CD4-positive, alpha-beta T cell (primary cell): Measurements from ENCODE around the gene F10. TPM values are rescaled to one million over a fixed set of nuclear protein-coding genes. Genes with fewer than 3 reads are reported as not detected.

Experiments
- ATAC-seq: fragments of 200-7000 bp; cut with Tn5 transposase; one replicate; pipeline ENCODE4 v1.10.0; 2022; ENCODE audit warnings: mild to moderate bottlenecking; ENCODE audit not compliant: poor library complexity
- CTCF ChIA-PET: fragments of 350-600 bp; sonication (Branson Sonifier 250); formaldehyde crosslinking; loops from one replicate; lab custom pipeline; 2021; ENCODE audit warnings: antibody characterized with exemption, inconsistent platforms; lab: Charles Lee
- POLR2A ChIA-PET: fragments of 350-600 bp; sonication (Branson Sonifier 250); formaldehyde crosslinking; loops from one replicate; lab custom pipeline; 2021; ENCODE audit warnings: antibody characterized with exemption, inconsistent platforms; lab: Charles Lee
- DNase-seq, 14 experiments: peaks; one replicate each; pipeline ENCODE4 v3.0.0-alpha.2; 2013 to 2020; ENCODE audit warnings: mixed read lengths in 2 of 14
- H3K27ac ChIP-seq, 2 donors: one replicate each; pipeline versions ENCODE4 v1.5.1 to v1.7.0; 2013; ENCODE audit warnings: low read length in 2 of 2, low read depth in 1 of 2, mild to moderate bottlenecking in 1 of 2
- H3K27me3 ChIP-seq, 2 experiments: 1 replicate in 1 of 2; 2 replicates in 1 of 2; pipeline versions ENCODE4 v1.6.1 to v1.7.0; 2013; ENCODE audit warnings: low read length in 2 of 2, control low read depth in 1 of 2, mild to moderate bottlenecking in 1 of 2, moderate library complexity in 1 of 2; ENCODE audit not compliant: insufficient read depth in 2 of 2, control insufficient read depth in 1 of 2
- H3K36me3 ChIP-seq: one replicate; pipeline ENCODE4 v1.6.1; 2013; ENCODE audit warnings: low read length, control low read depth; ENCODE audit not compliant: insufficient read depth
- H3K4me1 ChIP-seq: one replicate; pipeline ENCODE4 v1.6.1; 2013; ENCODE audit warnings: low read length, control low read depth; ENCODE audit not compliant: insufficient read depth
- H3K4me3 ChIP-seq: one replicate; pipeline ENCODE4 v1.5.1; 2013; ENCODE audit warnings: mild to moderate bottlenecking, low read length, moderate library complexity
- H3K9me3 ChIP-seq, 2 experiments: 1 replicate in 1 of 2; 2 replicates in 1 of 2; pipeline versions ENCODE4 v1.6.1 to v1.7.0; 2013; ENCODE audit warnings: low read length in 2 of 2, mild to moderate bottlenecking in 2 of 2, control low read depth in 1 of 2, moderate library complexity in 1 of 2; ENCODE audit not compliant: control insufficient read depth in 1 of 2, insufficient read depth in 1 of 2
- H3K27ac Mint-ChIP-seq: one replicate; pipeline ENCODE4 v1.8.0; 2020; ENCODE audit warnings: mixed read lengths
- H3K27me3 Mint-ChIP-seq: one replicate; pipeline ENCODE4 v1.8.0; 2021; ENCODE audit warnings: mixed read lengths
- H3K36me3 Mint-ChIP-seq: one replicate; pipeline ENCODE4 v1.8.0; 2021; ENCODE audit warnings: low read depth, mixed read lengths
- H3K4me1 Mint-ChIP-seq: one replicate; pipeline ENCODE4 v1.8.0; 2021; ENCODE audit warnings: low read depth, mixed read lengths
- H3K4me3 Mint-ChIP-seq: one replicate; pipeline ENCODE4 v1.8.0; 2020; ENCODE audit warnings: mild to moderate bottlenecking, mixed read lengths
- H3K9me3 Mint-ChIP-seq: one replicate; pipeline ENCODE4 v1.8.0; 2020; ENCODE audit warnings: mixed read lengths
- CTCF ChIP-seq: fragments of 200-600 bp; IDR thresholded peaks from one replicate; pipeline ENCODE4 v1.8.0; 2022; ENCODE audit warnings: antibody characterized with exemption, mild to moderate bottlenecking
- intact Hi-C, 2 experiments: fragments of 100-400 bp; cut with DNase I in 1 of 2; cut with micrococcal nuclease in 1 of 2; formaldehyde crosslinking; loops; one replicate each; pipeline versions ENCODE4 v1.15.1 to v1.9.0; 2023 to 2025; cut with DNase I, micrococcal nuclease
- total RNA-seq, 174 experiments: library from RNA in 2 of 174; stranded (reverse) in 2 of 174; gene quantifications; one replicate each; pipeline ENCODE4 v1.2.3 and lab custom pipeline; 2021 to 2026

The F10 gene
- total RNA-seq, 2 experiments from 2014 or later, result not detected

- H3K36me3 ChIP-seq, result no peaks in the 10 kb centered on the region
- Mint-ChIP-seq H3K9me3 (peaks cover 2% of the 10 kb centered on the region), H3K4me1 (peaks cover 21% of the 10 kb centered on the region), H3K27me3 (no peaks in the 10 kb centered on the region), H3K36me3 (peaks cover 5% of the 10 kb centered on the region), H3K27ac (peak overlapping the region; percentile 76), H3K4me3 (peak overlapping the region; percentile 85)
- ATAC-seq (no peak), DNase-seq (peak in 3 of 14 experiments; percentile 8 to 56 (median 46))
- intact Hi-C loops, result loop anchor here (5.0 kb wide), 3 partner anchors 55 to 210 kb away; partner anchors contain the start of genes CUL4A (in 1 of the 2), GRTP1 (in 1 of the 2) and PCID2 (in 1 of the 2)
- CTCF ChIA-PET, result no interaction called here
- no peaks in the 10 kb centered on the region for H3K9me3 ChIP-seq
- H3K27ac ChIP-seq, result no peak overlapping the region
- peaks cover 30% of the 10 kb centered on the region for H3K4me1 ChIP-seq
- no peaks in the 10 kb centered on the region for H3K27me3 ChIP-seq
- no peak for TF ChIP-seq CTCF
- no peak overlapping the region for H3K4me3 ChIP-seq
- POLR2A ChIA-PET, result no interaction called here
These were observed 29.4 kb downstream of the F10 start for GRCh38 chr13:113151745-113152690.

- Histone ChIP-seq H3K36me3 (no peaks in the 10 kb centered on the region), H3K27ac (no peak overlapping the region), H3K4me3 (peak overlapping the region; percentile 74), H3K9me3 (no peaks in the 10 kb centered on the region), H3K4me1 (peaks cover 30% of the 10 kb centered on the region), H3K27me3 (no peaks in the 10 kb centered on the region)
- H3K4me3 Mint-ChIP-seq, result peak overlapping the region; percentile 85
- peak overlapping the region; percentile 76 for H3K27ac Mint-ChIP-seq
- DNase-seq, result no peak
- no peak for ATAC-seq
- CTCF ChIA-PET, result no interaction called here
- intact Hi-C loops, result loop anchor here (5.0 kb wide), 3 partner anchors 55 to 210 kb away; partner anchors contain the start of genes CUL4A (in 1 of the 2), GRTP1 (in 1 of the 2) and PCID2 (in 1 of the 2)
- POLR2A ChIA-PET, result interaction anchor here (0.9 to 2.9 kb wide), 2 partner anchors 29 to 57 kb away, joined by 3 to 31 read pairs; partner anchors contain the start of genes CUL4A and PCID2
- peaks cover 5% of the 10 kb centered on the region for H3K36me3 Mint-ChIP-seq
- H3K9me3 Mint-ChIP-seq, result peaks cover 2% of the 10 kb centered on the region
- TF ChIP-seq CTCF, result no peak
- H3K4me1 Mint-ChIP-seq, result peaks cover 21% of the 10 kb centered on the region
- no peaks in the 10 kb centered on the region for H3K27me3 Mint-ChIP-seq
These were observed 30.0 kb downstream of the F10 start for GRCh38 chr13:113152691-113152983.

- Mint-ChIP-seq H3K36me3 (peaks cover 5% of the 10 kb centered on the region), H3K27me3 (no peaks in the 10 kb centered on the region), H3K4me1 (peaks cover 21% of the 10 kb centered on the region), H3K4me3 (peak overlapping the region; percentile 90), H3K9me3 (peaks cover 2% of the 10 kb centered on the region), H3K27ac (peak overlapping the region; percentile 84)
- Histone ChIP-seq H3K27ac (peak overlapping the region in 1 of 2 donors; percentile 73), H3K4me3 (peak overlapping the region; percentile 74), H3K36me3 (no peaks in the 10 kb centered on the region), H3K27me3 (no peaks in the 10 kb centered on the region), H3K4me1 (peaks cover 32% of the 10 kb centered on the region), H3K9me3 (no peaks in the 10 kb centered on the region)
- CTCF ChIA-PET, result no interaction called here
- peak in 7 of 14 experiments; percentile 11 to 52 (median 32) for DNase-seq
- POLR2A ChIA-PET, result interaction anchor here (0.9 to 2.9 kb wide), 5 partner anchors 23 to 56 kb away, joined by 3 to 31 read pairs (median 3); partner anchors contain the start of genes CUL4A and PCID2
- ATAC-seq, result peak; percentile 37
- intact Hi-C loops, result loop anchor here (5.0 kb wide), 3 partner anchors 54 to 211 kb away; partner anchors contain the start of genes CUL4A (in 1 of the 2), GRTP1 (in 1 of the 2) and PCID2 (in 1 of the 2)
- TF ChIP-seq CTCF, result no peak
These were observed 30.6 kb downstream of the F10 start for GRCh38 chr13:113152984-113153809.
